ENCODE measurements around the gene PSTPIP1.

DNA sequence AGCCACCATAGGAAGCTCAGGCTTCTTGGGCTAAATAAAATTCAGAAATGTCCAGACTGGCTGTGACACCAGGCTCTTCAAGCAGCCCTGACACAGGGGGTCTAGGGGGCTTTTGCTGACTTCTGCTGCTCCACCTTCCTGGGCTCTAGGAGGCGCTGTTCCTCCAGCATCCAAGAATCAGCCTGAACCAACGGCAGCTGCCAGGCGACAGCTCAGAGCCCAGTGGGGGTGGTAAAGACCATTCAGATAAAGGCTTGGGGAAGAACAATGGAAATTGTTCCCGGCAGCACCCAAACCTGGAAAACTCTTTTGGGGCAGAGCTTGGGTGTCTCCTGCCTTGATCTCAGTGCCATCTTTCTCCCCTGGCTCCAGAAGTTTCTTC lies 21.6 kb upstream of the PSTPIP1 start:
- TF ChIP-seq, protein P1, sequence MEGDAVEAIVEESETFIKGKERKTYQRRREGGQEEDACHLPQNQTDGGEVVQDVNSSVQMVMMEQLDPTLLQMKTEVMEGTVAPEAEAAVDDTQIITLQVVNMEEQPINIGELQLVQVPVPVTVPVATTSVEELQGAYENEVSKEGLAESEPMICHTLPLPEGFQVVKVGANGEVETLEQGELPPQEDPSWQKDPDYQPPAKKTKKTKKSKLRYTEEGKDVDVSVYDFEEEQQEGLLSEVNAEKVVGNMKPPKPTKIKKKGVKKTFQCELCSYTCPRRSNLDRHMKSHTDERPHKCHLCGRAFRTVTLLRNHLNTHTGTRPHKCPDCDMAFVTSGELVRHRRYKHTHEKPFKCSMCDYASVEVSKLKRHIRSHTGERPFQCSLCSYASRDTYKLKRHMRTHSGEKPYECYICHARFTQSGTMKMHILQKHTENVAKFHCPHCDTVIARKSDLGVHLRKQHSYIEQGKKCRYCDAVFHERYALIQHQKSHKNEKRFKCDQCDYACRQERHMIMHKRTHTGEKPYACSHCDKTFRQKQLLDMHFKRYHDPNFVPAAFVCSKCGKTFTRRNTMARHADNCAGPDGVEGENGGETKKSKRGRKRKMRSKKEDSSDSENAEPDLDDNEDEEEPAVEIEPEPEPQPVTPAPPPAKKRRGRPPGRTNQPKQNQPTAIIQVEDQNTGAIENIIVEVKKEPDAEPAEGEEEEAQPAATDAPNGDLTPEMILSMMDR (IDR thresholded peaks at IDR 0.05) = peak; percentile 69
- TF ChIP-seq ZFX (IDR thresholded peaks at IDR 0.05; ENCODE audit: borderline replicate concordance) = no peak
